ENCODE data around the gene PTPN12.
"Not testable (repeated sequence)": the region's sequence is repeated elsewhere in the genome, so short reads cannot be mapped to it uniquely, and the experiment has no call there.

PTPN12 gene

DNA sequence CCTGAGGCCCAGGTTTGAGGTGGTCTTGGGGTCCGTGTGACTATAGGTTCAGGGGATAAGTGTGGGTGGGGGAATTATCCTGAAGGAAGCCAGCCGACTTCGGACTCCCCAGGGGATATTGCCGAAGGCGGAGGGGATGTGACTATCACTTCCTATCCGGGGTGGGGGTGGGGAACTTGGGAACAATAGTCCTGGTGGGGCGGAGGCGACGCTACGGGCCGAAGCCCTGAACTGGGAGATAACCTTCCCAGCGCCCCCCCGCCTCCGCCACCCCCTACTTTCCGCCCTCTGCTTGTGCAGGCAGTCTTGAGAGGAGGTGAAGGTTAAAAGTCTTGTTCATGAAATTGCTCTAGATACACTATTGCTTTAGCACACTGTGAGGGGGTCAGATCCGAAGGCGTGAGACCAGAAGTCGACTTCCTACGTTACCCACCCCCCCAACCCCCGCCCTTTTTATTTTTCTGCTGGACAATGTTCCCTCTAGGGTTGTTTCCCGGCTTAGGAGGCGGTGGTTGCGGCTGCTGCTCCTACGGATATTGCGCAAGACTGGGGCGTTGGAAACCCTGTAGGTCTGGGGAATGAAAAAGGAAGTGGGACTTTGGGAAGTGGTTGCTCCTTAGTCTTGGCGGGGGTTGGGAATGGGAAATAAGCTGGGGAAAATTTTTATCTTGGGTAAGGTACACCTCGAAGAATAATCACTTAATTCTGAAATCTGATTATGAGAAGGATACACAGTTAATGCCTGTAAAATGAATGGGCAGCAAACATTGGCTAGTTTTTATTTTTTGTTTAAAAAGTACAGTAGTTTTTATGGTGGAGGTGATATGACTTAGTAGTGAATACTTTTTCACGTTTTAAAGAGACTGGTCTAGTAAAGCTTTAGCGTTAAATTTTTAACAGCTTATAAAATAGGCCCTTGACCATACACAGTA lies 1.5 kb downstream of the PTPN12 start:
- DNase-seq (ENCODE audit: low read depth in 2 of 2), result no peak

DNA sequence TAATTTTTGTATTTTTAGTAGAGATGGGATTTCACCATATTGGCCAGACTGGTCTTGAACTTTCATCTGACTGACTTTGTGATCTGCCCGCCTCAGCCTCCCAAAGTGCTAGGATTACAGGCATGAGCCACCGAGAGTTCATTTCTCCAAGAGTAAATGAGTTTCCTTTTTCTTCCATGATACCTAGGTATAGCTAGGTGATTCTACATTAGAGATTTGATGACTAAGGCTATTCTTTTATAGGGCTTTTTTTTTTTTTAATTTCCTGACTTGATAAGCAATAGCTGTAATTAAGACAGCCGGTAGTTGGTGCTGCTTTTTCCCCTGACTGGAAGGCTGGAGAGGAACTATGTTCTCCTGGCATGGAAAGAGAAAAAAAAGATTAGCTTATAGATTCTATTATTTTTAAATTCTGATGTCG lies 3.3 kb downstream of the PTPN12 start:
- DNase-seq (ENCODE audit: low read depth in 2 of 2), result no peak

DNA sequence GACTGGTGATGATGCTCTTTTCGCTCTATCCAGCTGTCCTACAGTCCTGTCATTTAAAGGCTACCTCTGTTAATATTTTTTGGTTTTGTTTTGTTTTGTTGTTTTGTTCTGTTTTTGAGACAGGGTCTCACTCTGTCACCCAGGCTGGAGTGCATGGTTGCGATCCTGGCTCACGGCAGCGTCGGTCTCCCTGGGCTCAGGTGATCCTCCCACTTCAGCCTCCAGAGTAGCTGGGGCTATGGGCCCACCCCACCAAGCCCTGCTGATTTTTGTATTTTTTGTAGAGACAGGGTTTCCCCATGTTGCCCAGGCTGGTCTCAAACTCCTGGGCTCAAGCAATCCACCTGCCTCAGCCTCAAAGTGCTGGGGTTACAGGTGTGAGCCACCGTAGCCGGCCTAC lies 3.9 kb downstream of the PTPN12 start:
- DNase-seq (ENCODE audit: low read depth in 2 of 2), result not testable (repeated sequence)

DNA sequence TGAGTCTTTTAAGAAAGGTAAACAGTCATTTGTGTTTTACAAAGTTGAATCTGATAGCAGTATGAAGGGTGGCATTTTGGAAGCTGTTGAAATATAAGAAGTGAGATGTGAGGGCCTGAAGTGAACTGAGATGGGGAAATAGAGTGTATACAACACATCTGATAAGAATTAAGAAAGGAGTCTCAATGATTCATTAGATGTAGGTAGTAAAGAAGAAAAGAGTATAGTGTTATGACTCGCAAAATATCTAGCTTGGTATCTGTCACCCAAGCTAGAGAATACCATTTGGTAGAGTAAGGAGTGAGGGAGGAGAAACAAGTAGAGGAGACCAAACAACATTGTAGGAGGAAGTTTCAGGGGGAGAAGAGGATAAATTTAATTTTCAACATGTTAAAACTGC lies 5.3 kb downstream of the PTPN12 start:
- DNase-seq (ENCODE audit: low read depth in 2 of 2), result no peak

DNA sequence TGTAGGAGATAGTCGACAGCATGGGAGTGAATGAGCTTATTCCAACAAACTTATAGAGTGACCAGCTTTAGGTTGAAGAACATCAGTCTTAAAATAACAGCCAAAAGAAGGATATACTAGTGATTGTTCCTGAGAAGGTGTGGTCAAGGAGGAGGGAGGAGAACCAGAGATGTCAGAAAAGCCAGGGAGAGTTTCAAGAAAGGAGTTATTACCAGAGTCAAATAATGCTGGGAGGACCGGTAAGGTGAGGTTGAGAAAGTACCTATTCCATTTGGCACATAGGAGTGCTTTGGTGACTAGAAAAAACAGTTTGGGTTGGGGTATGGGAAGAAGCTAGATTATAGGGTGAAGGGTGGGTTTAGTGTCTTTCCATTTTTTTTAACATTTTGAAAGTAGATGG lies 5.8 kb downstream of the PTPN12 start:
- DNase-seq (ENCODE audit: low read depth in 2 of 2), result no peak

DNA sequence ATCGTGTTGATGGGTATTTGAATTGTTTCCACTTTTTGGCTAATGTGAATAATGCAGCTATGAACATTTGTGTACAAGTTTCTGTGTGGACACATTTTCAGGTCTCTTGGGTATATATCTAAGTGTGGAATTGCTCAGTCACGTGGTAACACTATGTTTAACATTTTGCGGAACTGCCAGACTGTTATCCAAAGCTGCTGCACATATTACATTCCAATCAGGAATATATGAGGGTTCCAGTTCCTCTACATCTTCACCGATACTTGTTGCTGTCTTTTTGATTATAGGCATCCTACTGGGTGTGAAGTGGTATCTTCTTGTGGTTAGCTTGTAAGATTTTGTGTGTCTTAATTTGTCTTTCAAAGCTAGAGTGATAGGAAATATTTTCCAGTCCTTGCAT lies 6.8 kb downstream of the PTPN12 start:
- no peak for DNase-seq (ENCODE audit: low read depth in 2 of 2)

DNA sequence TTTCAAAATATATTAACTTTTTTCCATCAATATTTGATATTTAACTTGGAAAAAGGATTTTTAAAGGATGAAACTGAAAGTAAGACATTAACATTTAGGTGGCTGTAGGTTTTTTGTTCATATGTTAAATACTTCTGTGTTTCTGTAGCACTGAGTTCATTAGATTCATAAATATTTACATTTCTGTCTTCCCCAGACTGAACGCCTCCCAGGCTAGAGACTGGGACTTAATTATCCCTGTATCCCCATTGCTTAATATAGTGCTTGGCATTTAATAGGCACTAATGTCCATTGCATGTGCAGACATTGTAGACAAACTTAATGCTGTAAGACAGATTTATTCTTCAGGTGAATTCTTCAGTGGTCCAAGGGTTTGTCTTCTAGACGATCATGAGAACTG lies 7.4 kb downstream of the PTPN12 start:
- DNase-seq (ENCODE audit: low read depth in 2 of 2), result no peak

DNA sequence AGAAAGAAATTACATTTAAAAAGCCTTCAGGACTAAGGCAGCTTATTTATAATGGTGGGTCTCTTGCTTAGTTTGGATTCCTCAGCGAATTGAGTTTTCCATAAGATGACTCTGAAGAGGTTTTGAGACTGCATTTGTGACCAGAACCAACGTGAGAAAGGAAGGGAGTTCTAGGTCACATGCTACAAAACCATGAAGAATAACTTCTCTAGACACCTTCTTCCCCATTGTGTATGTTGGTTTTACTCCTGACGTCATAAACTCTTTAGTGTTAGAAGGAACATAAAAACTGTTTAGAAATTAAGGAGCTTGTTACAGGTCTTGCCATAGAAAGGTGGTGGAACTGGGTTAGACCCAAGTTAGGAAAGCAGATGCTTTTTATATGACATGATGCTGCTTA lies 11.1 kb downstream of the PTPN12 start:
- no peak for DNase-seq (ENCODE audit: low read depth in 2 of 2)

DNA sequence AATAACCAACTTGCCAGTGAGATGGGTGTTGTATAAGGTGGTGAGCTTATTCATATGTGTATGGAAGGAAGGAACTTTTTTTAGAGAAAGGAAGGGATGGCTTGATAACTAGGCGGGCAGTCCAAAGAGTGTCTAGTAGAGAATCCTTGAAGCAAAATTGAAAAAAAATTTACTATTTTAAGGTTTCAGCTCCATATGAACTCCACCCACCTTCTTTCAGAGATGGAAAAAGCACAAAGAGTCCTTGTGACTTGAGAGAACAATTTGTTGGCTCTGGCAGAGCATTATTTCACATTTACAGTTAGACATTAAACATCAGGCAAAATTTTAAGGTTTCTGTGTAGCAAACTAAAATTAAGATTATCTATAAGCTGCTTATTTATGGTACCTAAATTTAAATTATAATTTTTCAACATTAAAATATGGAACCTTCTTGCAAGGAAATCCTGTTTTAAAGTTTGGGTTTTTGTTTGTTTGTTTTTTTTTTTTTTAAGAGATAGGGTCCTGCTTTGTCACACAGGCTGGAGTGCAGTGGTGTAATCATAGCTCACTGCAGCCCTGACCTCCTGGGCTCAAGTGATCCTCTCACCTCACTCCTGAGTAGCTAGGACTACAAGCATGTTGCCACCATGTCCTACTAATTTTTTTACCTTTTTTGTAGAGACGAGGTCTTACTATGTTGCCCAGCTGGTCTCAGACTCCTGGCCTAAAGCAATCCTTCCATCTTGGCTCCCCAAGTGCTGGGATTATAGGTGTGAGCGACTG lies 12.2 kb downstream of the PTPN12 start:
- no peak for DNase-seq (ENCODE audit: low read depth in 2 of 2)

DNA sequence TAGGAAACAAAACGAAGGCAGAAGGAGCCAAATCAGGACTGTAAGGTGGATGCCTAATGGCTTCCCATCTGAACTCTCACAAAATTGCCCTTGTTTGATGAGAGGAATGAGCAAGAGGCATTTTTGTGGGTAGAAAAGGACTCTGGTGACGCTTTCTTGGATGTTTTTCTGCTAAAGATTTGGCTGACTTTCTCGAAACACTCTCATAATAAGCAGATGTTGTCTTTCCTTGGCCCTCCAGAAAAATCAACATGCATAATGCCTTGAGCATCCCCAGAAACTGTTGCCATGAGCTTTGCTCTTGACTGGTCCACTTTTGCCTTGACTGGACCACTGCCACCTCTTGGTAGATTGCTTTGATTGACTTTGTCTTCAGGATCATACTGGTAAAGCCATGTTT lies 13.5 kb downstream of the PTPN12 start:
- DNase-seq (ENCODE audit: low read depth in 2 of 2), result no peak

DNA sequence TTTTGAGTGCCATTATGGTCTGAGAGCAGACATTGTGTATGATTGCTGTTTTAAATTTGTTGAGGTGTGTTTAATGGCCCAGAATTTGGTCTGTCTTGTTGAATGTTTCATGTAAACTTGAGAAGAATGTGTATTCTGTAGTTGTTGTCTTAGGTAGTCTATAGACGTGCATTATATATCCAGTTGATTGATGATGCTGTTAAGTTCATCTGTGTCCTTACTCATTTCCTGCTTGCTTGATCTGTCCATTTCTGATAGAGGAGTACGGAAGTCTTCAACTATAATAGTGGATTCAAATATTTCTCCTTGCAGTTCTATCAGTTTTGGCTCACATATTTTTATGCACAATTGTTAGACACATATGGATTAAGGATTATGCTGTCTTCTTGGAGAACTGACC lies 16.0 kb downstream of the PTPN12 start:
- DNase-seq (ENCODE audit: low read depth in 2 of 2), result no peak

DNA sequence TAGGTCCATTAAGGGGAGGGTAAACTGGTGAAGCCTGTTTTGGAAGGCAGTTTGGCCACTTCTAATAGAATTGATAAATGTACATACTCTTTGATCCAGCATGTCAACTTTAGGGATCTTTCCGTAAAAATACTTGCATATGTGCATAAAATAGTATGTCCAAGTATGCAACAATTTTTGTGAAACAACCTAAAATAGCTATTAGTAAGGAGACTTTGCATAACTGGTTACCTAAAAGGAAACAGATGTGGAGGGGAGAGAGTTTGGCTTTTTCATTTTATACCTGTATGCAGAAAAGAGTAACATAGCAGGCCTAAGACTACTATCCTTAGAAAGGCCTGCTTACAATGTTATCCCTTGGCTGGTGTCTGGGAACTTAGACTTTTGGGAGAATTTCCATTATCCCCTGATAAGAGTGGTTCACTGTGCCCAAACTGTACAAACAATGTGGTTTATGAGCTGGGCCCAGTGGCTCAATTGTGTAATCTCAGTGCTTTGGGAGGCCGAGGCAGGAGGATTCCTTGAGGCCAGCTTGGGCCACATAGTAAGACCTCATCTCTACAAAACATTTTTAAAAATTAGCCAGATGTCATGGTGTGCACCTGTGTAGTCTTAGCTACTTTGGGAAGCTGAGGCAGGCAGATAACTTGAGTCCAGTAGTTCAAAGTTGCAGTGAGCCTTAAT lies 21.3 kb downstream of the PTPN12 start:
- no peak for DNase-seq (ENCODE audit: low read depth in 2 of 2)

DNA sequence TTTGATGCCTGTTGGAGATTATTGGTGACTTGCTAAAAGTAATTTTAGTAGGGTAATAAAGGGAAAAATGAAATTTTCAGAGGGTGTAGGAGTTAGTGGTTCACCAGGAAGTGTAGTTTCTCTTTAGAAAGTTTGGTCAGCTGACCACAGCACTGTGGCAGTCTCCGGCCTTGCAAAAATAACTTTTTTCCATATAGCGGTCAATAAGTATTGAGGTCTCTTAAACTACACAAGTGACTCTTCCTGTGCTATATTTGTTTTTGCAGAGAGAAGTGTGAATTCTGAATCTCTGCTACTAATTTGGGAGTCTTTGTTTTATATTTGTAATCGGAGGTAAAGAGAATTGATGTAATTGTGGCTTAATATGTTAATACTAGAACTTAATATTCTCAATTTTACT lies 24.3 kb downstream of the PTPN12 start:
- no peak for DNase-seq (ENCODE audit: low read depth in 2 of 2)

DNA sequence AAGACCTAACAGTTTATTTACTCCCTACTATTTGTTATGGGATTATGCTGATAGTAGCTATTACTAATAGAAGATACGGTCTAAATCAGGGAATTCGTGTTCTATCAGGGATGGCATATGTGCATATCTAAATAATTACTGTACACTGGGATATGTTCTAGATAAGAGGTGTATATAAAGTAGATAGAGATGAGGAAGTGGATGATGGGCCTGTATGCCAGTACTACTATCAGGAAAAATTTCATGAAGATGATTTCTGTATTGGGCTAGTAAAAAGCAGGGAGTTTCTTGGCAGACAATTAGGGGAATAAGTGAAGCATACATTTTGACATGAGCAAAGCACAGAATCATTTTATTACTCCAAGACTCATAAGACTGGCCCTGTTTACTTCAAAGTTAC lies 26.2 kb downstream of the PTPN12 start:
- no peak for DNase-seq (ENCODE audit: low read depth in 2 of 2)

DNA sequence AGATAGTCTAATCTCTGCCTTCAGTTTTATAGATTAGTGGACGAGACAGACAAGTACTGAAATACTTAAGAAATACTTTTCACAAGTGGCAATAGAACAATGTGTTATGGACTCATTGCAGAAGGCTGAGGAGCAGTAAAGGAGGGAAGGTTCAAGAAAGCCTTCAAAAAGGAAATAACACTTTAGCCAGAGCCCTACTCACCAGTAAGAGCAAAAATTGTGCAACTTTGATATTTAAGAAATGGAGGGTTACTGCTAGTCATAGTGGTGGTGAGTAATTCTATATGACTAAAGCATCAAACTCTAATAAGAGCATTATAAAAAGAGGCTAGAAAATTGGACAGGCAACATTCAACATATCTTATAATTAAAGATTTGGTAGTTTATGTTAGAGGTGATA lies 28.8 kb downstream of the PTPN12 start:
- no peak for DNase-seq (ENCODE audit: low read depth in 2 of 2)

DNA sequence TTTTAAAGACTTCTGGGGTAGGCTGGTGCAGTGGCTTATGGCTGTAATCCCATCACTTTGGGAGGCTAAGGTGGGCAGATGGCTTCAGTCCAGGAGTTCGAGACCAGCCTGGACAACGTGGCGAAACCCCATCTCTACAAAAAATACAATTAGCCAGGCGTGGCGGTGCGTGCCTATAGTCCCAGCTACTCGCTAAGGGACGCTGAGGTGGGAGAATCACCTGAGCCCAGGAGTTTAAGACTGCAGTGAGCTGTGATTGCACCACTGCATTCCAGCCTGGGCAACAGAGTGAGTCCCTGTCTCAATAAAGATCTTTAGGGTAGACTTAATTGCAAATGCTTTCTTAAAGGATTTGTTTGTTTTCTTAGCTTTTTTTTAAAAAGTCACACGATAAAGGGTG lies 29.3 kb downstream of the PTPN12 start:
- DNase-seq (ENCODE audit: low read depth in 2 of 2), result no peak

DNA sequence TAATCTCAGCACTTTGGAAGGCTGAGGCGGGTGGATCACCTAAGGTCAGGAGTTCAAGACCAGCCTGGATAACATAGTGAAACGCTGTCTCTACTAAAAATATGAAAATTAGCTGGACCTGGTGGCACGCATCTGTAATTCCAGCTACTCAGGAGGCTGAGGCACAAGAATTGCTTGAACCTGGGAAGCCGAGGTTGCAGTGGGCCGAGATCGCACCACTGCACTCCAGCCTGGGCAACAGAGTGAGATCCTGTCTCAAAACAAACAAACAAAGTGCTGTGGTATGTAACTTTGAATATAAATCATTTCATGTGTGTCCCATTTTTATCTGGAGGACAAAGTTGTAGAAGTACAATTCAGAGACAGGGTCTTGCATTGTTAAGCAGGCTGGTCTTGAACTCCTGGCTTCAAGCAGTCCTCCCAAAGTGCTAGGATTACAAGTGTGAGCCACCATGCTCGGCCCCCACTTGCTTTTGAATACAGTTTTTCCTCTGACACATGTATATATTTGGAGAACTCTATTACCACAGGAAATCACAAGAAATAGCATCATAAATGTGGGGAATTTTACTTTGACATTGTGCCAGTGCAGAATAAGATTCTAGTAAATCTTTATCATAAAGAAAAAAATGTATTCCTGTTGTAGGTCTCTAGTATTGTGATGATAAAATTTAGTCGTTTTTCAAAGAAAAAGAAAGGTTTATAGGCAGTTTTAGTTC lies 32.6 kb downstream of the PTPN12 start:
- DNase-seq (ENCODE audit: low read depth in 2 of 2), result no peak

DNA sequence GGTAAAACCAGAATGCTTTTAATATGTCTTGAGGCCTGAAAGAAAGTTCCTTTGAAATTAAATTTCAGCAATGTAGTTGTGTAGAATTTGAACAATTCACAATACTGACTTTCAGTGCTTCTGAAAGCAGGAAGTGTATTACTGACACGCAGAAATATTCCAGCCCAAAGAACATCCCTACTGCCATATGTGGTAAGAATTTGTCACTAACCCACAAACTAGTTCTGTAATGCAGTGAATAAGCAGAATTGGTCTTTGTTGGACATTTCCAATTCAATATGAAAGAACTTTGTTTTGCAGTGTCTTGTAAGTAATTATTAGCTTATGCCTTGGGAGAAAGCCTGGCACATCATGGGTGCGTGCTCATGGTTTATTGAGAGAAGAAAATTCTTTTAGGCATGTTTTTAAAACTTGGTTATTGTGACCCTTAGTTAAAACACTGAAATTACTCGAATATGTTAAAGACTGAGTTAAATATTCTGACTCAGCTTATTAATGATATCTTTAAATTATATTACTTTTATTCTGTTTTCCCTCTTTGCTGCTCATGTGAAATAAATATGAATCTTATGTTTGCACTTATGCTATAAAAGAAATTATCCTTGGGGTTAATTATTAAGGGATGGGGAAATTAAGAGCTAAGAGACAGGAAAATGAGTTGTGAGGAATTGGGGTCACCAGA lies 33.4 kb downstream of the PTPN12 start:
- DNase-seq (ENCODE audit: low read depth in 2 of 2), result no peak

DNA sequence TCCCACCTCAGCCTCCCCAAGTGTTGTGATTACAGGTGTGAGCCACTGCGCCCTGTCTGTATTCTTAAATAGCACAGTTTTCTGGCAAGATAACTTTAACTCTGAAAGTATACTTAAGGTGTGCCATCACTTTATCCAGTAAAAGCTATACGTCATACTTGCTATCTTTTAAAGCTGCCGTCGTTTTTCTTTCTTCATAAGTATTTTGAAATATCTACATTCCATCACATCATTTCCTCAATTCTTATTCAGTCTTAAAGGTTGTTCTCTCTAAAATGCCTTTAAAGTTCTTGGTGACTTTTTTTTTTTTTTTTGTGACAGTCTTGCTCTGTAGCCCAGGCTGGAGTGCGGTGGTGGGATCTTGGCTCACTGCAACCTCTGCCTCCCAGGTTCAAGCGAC lies 34.7 kb downstream of the PTPN12 start:
- DNase-seq (ENCODE audit: low read depth in 2 of 2), result no peak

DNA sequence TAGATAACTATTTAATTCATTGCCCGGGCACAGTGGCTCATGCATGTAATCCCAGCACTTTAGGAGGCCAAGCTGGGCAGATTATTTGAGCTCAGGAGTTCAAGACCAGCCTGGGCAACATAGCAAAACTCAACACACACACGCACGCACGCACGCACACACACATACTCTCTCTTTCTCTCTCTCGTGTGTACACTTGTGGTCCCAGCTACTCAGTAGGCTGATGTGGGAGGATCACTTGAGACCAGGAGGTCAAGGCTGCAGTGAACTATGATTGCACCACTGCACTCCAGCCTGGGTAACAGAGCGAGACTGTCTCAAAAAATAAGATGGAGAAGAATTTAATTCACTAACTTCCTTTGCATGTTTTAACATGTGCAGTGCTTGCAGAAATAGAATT lies 38.1 kb downstream of the PTPN12 start:
- no peak for DNase-seq (ENCODE audit: low read depth in 2 of 2)

DNA sequence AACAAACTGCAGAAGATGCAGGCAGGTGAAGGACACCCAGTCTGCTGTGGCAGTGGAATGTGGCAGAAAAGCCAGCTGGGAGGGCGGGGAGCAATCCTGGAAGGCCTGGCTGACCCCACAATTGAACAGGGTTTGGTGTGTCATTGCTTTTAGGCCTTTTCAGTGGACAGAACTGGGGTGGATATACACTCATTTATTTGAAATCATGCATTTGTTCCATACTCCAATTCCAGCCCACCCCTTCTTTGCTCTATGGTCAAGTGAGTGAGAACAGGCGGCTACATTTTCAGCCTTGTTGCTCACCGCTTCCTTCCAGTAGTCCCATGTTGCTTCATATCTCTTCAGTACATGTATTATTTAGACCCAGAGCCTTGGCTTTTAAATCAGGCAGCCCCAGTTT lies 39.8 kb downstream of the PTPN12 start:
- no peak for DNase-seq (ENCODE audit: low read depth in 2 of 2)
